M059J (cell line): ENCODE results near the gene PDE4D. TPM values are rescaled to one million over a fixed set of nuclear protein-coding genes. Genes with fewer than 3 reads are reported as not detected.
A peak's percentile ranks its signal among the peaks of the same experiment; 100 is the strongest.

Experiments used
- DNase-seq: peaks from one replicate; pipeline ENCODE4 v3.0.0-alpha.2; 2012; ENCODE audit warnings: low read depth
- total RNA-seq: library from RNA; depleted of rRNA; stranded (reverse); fragments of >200 nt; shearing (Covaris generic); gene quantifications from 2 replicates; pipeline ENCODE4 v1.2.3, GENCODE V29; 2014

PDE4D gene
- total RNA-seq, 1 experiment from 2014 or later = 14.9 TPM

DNA sequence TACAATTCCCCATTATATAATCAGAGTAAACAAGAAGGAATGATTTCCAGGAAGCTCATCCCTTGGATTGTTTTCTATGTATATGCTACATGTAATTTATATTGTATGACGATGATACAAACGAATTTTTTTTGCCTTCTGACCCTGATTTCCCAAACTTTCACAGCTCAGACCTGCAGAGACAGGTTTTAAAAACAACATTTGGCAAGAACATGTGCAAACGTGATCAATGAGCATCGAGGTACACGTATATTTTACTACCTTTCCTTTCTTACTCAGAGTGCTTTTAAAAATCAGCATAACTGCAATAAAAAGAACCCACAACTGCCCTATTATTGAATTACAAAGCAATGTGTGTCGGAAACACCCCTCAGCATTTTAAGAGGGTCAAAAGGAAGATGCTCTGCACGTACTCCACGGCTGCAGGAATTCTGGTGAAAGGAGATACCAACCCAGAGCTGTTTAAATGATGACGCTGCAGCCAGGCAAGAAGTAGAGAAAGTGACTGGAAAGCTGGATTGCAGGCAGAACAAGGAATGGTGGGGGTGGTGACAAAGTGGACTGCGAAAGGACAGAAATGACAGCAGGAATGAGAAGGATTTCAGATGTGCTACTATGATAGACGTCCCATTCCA is 777.2 kb downstream of the PDE4D start:
- DNase-seq = no peak

DNA sequence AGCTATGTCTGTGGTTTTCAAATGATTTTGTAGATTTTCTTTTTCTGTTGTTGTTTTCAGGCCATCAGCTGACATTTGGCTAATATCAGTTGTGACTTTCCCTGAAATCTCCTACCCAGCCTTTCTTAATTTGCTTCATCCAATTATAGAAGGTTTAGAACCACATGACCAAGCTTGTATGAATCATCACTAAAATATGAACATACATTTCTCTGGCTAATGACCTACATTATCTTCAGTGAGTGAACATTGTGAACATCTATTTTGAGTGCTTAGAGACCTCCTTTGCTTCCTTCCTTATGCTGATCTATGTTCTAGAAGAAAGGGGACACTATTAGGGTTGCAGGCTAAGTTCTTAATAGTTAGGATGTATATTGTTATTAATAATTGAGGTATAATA is 778.2 kb downstream of the PDE4D start:
- DNase-seq = peak; percentile 18

DNA sequence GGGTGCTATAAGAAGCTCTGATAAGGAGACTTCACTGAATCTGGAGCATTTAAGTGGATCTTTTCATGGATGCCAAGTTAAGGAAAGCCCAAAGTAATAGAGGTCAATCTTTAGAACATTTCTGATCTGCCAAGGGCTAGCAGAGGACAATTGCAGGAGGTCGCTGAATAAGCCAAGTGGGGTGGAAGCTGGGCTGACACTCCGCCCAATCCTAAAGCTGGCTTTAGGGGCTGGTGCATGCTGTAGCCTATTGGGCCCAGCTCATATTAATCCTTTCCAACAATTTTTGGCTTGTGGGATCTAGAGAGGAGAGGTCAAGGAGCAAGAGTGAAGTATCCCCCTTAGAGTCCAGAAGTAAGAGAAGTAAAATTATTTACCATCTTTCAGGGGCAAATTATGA is 784.1 kb downstream of the PDE4D start:
- no peak for DNase-seq

DNA sequence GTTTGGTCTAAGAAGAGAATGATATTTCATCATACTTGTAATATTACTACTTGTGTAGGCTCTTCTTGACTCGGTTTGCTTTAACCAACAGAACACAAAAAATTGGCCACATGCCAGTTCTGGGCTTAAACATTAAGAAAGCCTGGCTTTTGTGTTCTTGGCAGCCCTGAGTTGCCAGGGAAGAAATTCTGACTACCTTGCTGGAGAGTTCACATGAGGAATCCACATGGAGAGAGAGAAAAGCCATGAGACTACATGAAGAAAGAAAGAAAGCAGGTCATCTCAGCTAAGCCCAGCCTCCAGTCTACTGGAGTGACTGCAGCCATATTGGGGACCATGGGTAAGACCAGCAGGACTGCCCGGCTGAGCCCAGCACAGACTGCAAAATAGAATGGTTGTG is 785.8 kb downstream of the PDE4D start:
- DNase-seq = peak; percentile 21

DNA sequence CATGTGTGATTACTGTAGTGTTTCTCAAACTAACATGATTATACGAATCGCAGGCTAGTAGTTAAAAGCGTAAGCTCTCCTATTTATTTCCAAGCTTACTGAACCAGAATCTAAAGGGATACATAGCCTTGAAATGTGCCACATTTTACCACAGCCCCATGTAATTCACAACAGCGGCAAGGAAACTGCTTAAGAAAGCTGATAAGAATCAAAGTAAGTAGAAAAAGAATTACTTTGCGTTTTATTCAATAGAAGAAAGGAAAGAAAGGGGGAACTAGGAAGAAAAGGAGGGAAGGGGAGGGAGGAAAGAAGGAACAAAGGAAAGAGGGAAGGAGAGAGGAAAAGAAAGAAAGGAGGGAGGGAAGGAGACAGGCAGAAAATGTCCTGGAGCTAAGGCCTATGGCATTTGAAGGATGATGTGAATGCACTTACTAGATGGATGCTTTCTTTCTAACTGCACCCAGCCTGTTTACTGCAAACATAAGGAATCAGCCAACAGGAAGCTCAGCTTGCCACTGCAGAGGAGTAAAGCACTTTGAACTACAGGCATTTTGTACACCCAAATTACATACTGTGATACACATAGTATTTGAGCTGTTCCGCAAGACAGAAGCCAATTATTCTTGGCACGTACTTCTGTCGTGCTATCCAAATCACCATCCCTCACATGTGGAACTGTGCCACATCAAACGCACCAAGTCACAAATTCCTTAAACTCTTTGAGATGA is 789.0 kb downstream of the PDE4D start:
- no peak for DNase-seq

DNA sequence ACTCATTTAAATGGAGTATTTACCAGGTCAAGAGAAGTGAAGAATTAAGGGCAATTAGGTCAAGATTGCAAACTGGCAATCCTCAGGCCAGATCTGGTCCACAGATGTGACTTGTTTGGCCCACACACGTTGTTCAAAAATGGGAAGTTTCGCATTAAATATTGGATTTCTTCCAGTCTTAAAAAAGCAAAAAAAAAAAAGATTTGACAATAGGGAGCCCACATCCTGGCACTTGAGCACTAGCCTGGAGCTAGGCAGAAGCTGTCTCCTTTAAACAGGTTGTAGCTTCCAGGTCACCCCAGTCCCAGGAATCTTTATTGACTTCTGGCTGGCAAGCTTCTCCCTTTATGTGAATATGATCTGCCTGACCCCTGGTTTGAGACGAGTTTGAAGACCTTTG is 790.2 kb downstream of the PDE4D start:
- no peak for DNase-seq

DNA sequence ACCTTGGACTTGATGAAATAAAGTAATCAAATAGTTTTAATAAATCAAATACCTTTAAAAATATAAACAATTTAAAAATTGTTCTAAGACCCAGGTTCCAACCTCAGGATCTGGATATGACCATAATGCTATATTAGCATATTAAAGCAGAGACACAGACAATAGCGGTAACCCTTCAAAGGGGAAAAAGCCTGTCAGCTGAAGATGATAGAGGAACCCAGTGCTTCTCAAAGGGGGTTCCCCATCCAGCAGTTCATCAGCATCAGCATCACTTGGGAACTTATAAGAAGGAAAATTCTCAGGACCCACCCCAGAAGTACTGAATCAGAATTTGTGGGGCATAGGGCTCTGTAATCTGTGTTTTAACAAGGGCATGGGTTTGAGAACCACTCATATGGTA is 791.1 kb downstream of the PDE4D start:
- no peak for DNase-seq

DNA sequence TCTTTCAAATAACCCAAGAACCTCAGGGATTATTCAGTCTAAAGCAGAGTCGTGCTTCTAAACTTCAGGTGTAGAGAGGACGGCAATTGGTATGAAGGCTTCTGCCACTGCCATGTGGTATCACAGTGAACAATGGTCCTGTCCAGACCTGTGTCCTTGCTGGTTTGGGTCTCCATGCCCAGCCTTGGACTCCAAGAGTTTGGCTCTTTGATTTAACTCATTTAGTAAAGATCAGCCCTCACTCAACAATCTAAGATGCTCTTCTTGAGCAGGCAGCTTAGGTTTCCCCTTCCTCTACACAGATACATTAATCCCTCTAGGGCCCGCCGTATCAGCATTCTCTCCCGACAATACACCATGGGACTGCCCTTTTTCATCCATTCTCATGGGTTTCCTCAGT is 792.7 kb downstream of the PDE4D start:
- no peak for DNase-seq

DNA sequence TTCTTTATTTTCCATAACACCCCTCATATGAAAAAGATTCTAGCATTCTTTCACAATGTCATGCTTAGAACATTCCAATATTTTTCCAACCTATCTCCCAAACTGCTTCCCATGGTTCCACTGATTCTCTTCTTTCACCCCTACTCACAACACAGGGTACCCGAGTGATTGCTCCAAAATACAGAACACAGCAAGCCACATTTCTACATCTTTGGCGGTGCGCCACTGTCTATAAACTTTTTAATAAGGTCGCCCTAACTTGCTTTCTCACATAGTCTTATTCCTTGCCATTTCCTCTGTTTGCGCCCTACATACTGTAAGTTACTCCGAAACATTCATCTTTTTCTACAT is 793.6 kb downstream of the PDE4D start:
- no peak for DNase-seq

DNA sequence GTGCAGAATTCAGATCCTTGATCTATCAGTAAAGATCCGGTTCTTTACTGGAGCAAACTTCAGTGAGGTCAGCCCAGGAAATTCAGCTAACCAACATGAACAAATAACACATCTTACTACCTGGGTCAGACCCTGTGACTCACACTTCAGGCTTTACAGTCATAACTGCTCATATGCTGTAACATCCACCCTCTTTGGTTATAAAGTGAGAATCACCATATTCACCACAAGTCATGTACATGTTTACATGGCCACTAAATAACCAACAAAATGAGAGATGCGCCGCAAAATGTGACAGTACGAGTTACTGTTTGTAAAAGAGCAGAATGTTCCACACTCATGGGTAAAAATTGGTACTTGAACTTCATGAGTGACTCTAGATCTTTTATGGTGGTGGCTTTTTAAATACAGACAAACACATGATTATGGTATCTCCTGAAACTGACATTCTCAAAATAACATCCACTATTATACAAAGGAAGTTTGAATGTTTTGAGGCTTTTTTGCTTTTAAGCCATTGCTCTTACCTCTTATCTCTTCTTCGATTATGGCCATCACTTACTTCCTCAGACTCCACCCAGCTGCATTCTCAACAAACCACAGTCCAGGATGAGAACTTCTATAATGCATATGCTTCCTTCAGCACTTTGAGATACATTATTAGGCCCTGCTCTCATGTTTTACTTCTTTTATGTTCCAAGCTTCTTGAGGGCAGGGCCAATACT is 794.1 kb downstream of the PDE4D start:
- peak; percentile 85 for DNase-seq

DNA sequence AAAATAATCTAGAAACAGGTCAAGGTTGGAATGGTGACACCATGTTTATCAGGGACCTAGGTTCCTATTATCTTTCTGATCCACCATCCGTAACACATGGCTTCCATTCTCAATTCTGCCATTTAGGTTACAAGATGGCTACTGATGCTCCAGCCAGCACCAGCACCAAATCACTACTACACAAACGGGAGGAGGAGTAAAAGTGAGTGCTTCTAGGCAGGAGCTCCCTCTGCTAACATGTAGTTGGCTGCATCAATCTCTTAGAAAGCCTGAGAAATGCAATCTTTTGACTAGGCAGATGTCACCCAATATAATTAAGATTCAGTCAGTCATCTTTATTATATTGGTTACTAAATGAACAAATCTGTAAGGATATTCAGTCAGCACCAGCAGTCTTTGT is 794.8 kb downstream of the PDE4D start:
- no peak for DNase-seq

DNA sequence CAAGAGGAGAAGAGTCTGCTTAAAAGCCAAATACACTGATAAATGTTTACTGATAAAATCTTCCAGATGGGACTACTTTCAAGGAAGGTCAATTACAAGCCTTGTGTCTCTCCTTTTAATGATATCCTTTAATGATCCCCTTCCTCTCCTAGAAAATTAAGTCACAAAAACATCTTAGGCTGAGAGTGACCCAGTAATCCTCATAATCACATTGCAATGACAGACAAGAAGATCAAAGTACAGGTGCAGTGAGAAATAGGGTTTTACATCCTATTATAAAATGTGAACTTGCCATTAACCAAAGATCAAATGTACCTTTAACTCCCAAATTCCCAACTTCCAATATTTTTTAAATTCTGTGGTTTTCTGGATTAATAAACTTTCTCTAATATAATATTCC is 795.8 kb downstream of the PDE4D start:
- DNase-seq = no peak

DNA sequence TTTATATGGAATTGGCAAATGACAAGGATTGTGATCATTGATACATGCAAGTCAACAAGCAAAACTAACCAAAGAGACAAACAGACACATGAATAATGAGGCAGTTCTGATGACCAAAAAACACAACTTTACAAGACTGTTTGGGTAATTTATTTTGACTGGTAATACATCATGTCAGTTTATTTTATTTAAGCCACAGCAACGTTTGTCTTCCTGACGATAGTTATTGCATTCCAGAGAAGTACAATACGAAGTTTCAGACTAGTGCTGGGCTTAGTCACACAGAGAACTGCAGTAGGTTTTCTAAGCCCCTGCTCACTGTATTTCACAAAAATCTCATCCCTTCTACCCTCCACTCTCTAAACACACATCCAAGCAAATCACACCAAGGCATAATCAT is 796.4 kb downstream of the PDE4D start:
- DNase-seq = peak; percentile 72

DNA sequence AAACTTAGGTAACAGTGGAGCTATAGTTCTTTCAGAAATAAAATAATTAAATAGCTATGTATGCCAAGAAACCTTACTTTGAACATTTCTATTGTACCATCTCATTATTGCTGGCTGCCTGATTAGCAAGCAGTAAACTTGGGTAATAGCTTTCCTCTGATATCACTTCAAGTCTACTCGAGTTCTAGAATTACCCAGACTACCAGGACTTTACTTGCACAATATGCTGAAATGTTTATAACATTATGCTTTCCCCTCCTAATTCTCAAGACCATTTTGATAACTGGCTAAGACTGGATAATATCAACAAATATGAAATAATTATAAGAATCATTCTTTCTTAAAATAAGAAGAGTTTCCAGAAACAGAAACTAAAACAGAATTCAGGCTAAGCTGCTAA is 798.0 kb downstream of the PDE4D start:
- no peak for DNase-seq

DNA sequence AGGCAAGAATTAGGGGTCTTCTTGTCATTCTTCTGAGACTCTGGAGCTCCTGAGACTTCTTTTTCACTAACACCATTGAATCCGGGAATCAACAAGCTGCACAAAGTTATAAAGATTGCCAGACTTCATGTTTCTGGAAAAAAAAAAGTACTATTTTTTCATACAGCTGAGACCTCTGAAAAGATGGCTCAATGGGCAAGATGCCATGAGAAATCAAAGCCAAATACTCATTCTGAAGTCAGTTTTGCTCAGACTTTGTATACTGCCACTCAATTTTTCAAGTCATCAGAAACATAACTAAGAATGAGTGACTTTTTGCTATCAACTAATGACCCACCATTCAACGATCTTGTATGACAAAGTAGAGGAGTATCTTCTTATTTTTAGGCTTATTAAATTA is 798.7 kb downstream of the PDE4D start:
- no peak for DNase-seq

DNA sequence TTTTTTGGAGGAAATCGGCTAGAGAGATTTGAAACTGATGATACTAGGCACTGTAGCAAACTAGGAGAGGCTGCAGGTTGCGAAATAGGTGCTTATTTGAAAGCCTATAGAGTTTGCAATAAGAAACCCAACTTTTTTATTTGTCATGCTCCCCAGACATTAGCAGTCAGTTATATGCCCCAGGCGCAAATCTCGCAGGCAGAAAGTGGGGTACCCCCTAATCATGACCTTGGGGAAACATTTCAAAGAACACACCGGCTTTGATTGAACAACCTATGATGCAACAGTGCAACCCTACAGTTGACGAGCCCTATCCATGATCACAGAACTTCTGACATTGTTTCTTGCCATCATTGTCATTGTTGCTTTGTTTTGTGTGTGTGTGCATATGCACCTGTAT is 800.2 kb downstream of the PDE4D start:
- no peak for DNase-seq

DNA sequence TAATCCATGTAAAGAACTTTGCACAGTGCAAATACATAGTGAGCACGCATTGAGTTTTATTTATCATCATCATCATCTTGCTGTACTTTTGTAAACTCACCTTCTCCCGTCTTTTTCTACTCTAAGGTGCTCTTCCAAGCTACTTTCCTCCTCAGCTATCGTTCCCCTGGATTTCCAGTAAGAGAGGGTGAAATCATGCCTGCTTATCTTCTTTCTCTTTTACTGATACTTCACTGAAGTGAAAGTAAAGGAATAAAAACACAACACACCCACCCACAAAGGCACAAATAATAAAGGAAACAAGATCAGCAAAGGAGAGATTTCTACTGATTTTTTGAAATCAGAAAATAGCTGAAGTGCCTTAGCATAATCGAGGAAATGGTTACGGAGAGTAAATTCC is 800.8 kb downstream of the PDE4D start:
- no peak for DNase-seq

DNA sequence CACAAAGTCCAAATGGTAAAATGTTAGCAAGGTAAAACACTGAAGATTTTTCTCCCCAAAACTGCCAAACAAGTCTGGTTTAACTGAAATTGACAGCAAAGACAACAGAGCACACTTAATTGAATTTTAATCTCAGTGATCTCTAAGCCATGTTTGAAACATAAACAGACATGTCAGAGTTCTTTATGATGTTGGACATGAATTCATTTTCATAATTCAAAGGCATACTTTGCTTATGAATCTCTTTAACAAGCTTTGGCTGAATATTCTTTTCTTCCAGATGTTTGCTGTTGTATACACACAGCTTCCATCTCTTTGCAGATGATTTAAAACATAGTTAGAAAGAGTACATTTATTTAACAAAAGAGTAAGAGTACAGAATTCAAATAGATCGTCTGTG is 801.6 kb downstream of the PDE4D start:
- DNase-seq = no peak

DNA sequence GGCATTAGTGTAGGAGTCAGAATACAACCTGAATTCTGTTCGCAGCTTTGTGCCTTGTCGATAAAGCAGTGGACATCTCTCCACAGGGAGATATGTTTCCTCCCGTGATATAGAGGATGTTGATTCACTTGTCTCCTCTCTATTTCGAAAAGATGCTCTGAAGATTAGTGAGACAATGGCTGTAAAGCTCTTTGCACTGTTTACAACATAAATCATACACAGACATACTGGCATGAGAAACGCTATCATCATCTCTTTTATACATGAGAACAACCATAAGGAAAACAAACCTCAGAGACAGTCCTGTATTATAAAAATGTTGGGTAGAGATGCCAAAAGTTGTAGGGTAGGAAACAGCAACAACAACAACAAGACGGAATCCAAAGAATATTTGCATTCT is 803.2 kb downstream of the PDE4D start:
- DNase-seq = no peak

DNA sequence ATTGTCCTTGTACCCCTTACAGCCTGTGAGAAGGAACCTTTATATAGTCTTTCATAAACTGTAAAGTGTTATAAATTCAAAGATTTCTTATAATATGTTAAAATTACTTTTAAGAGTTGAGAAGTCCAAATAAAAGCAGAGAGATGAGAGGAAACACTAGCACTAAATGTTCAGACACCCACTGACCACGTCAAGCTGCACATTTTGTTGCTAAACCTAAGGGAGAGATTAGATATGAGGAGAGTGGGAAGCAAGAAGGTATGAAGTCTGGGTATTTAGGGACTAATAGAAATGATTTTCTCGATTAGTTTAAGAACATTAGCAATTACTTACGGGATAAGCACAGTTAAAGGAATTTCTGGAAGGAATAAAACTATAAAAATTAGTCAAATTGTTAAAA is 803.8 kb downstream of the PDE4D start:
- DNase-seq = no peak

DNA sequence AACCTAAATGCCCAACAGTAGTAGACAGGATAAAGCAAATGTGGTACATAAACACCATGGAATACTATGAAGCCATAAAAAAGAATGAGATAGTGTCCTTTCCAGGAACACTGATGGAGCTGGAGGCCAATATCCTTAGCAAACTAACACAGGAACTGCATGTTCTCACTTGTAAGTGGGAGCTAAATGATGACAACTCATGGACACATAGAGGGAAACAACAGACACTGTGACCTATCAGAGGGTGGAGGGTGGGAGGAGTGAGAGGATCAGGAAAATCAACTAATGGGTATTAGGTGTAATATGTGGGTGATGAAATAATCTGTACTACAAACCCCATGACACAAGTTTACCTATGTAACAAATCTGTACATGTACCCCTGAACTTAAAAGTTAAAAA is 805.0 kb downstream of the PDE4D start:
- no peak for DNase-seq

DNA sequence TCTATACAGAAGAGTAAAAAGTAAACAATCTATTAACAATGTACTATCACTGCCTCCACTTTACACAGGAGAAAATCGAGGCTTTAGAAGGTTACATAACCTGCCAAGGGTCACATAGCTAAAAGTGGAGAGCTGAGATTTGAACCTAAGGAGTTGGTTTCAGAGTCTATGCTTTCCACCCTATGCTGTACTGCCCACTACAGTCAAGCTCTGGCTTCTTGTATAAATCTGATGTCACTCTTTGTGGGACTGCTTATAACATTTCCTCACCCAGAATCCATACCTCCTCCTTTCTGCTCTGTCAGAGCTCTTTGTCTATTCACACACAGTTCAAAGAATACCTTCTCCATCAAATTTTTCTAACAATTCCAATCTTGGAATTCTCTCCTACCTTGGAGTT is 807.5 kb downstream of the PDE4D start:
- no peak for DNase-seq

DNA sequence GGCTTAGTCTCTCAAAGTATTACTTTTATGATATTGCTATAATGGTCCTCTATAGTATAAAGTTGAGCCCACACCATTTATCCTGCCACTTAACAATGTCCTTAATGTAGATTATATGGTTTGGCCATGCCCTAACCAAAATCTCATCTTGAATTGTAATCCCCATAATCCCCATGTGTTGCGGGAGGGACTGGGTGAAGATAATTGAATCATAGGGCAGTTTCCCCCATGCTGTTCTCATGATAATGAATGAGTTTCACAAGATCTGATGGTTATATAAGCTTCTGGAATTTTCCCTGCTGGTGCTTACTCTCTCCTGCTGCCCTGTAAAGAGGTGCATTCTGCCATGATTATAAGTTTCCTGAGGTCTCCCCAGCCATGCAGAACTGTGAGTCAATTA is 811.8 kb downstream of the PDE4D start:
- no peak for DNase-seq
